Osteoblast (primary cell): ENCODE results near the gene PTCH2. TPM values are rescaled to one million over a fixed set of nuclear protein-coding genes. Genes with fewer than 3 reads are reported as not detected.

Experiments used
- DNase-seq: peaks from one replicate; pipeline ENCODE4 v3.0.0; 2011; ENCODE audit warnings: low spot score, mixed read lengths; ENCODE audit not compliant: insufficient read length; ENCODE audit errors: missing footprints
- H2AFZ ChIP-seq: 2 replicates; pipeline ENCODE4 v1.6.0; 2011; ENCODE audit warnings: mild to moderate bottlenecking, low read length
- H3K27ac ChIP-seq: 2 replicates; pipeline ENCODE4 v1.5.1; 2011; ENCODE audit warnings: mild to moderate bottlenecking, low read depth, low read length, moderate library complexity
- H3K27me3 ChIP-seq: 2 replicates; pipeline ENCODE4 v1.6.0; 2012; ENCODE audit warnings: mild to moderate bottlenecking, control low read depth, inconsistent platforms, low read length, moderate library complexity; ENCODE audit not compliant: insufficient read depth
- H3K36me3 ChIP-seq: 2 replicates; pipeline ENCODE4 v1.5.1; 2011; ENCODE audit warnings: mild to moderate bottlenecking, low read length, control low read depth, moderate library complexity; ENCODE audit not compliant: insufficient read depth
- H3K4me1 ChIP-seq: 2 replicates; pipeline ENCODE4 v1.5.1; 2011; ENCODE audit warnings: mild to moderate bottlenecking, low read length, control low read depth, moderate library complexity; ENCODE audit not compliant: insufficient read depth
- H3K4me2 ChIP-seq: 2 replicates; pipeline ENCODE4 v1.6.0; 2011; ENCODE audit warnings: mild to moderate bottlenecking, low read length; ENCODE audit not compliant: insufficient read depth
- H3K4me3 ChIP-seq: fragments of 200-600 bp; sonication (generic); 3 replicates; pipeline ENCODE4 v1.5.1; 2012; ENCODE audit warnings: mild to moderate bottlenecking, low read length, inconsistent platforms; ENCODE audit not compliant: insufficient read depth
- H3K79me2 ChIP-seq: 2 replicates; pipeline ENCODE4 v1.6.0; 2012; ENCODE audit warnings: mild to moderate bottlenecking, low read length, control low read depth, inconsistent platforms; ENCODE audit not compliant: insufficient read depth
- H3K9me3 ChIP-seq: 2 replicates; pipeline ENCODE4 v1.5.1; 2011; ENCODE audit warnings: low read depth, low read length, control low read depth
- H4K20me1 ChIP-seq: 2 replicates; pipeline ENCODE4 v1.6.0; 2012; ENCODE audit warnings: mild to moderate bottlenecking, low read length, control low read depth; ENCODE audit not compliant: insufficient read depth
- total RNA-seq: library from RNA; depleted of rRNA; stranded (reverse); fragments of >200 nt; gene quantifications from 2 replicates; pipeline ENCODE4 v1.2.3, GENCODE V29; 2012
- TF ChIP-seq, protein P1 (sequence below): IDR thresholded peaks from 2 replicates; pipeline ENCODE4 v1.5.1; 2011; ENCODE audit warnings: mild to moderate bottlenecking, low read depth, low read length, moderate library complexity; ENCODE audit errors: extremely low read depth

The PTCH2 gene
- total RNA-seq, 1 donor, result 0.36 TPM

DNA sequence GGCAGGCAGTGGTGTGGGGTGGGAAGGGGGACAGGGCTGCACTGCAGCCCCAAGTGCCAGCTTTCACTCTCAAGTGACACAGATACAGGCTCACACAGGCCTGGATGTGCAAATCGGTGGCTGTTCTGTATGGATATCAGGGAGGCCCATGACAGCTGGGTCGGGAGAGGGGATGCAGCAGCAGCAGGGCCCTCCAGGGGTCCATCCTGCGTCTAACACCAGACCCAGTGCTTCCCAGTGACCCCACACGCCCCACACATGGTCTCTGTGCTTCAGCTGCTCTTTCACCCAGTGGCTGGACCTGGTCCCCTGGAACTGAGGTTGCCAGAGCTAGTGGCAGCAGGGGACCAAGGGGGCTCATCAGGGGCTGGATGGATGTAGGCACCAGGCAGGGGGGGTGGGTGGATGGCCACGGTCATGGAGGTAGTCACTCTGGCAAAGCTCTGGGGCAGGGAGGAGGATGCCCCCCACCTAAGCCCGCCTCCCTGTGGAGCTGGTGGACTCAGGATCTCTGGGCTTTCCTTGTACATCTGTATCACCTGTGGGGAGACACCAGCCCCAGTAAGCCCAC is 20.8 kb downstream of the PTCH2 start:
- DNase-seq, result no peak
- no peak overlapping the region for H3K4me3 ChIP-seq
- peaks cover 10% of the 10 kb centered on the region for H3K4me1 ChIP-seq
- TF ChIP-seq, protein P1, sequence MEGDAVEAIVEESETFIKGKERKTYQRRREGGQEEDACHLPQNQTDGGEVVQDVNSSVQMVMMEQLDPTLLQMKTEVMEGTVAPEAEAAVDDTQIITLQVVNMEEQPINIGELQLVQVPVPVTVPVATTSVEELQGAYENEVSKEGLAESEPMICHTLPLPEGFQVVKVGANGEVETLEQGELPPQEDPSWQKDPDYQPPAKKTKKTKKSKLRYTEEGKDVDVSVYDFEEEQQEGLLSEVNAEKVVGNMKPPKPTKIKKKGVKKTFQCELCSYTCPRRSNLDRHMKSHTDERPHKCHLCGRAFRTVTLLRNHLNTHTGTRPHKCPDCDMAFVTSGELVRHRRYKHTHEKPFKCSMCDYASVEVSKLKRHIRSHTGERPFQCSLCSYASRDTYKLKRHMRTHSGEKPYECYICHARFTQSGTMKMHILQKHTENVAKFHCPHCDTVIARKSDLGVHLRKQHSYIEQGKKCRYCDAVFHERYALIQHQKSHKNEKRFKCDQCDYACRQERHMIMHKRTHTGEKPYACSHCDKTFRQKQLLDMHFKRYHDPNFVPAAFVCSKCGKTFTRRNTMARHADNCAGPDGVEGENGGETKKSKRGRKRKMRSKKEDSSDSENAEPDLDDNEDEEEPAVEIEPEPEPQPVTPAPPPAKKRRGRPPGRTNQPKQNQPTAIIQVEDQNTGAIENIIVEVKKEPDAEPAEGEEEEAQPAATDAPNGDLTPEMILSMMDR, result no peak
- H3K27ac ChIP-seq, result no peak overlapping the region
- H3K27me3 ChIP-seq, result no peaks in the 10 kb centered on the region
- H3K9me3 ChIP-seq, result no peaks in the 10 kb centered on the region
- no peaks in the 10 kb centered on the region for H3K36me3 ChIP-seq
- no peak overlapping the region for H2AFZ ChIP-seq
- H3K4me2 ChIP-seq, result no peak overlapping the region
- no peaks in the 10 kb centered on the region for H4K20me1 ChIP-seq
- H3K79me2 ChIP-seq, result no peaks in the 10 kb centered on the region

DNA sequence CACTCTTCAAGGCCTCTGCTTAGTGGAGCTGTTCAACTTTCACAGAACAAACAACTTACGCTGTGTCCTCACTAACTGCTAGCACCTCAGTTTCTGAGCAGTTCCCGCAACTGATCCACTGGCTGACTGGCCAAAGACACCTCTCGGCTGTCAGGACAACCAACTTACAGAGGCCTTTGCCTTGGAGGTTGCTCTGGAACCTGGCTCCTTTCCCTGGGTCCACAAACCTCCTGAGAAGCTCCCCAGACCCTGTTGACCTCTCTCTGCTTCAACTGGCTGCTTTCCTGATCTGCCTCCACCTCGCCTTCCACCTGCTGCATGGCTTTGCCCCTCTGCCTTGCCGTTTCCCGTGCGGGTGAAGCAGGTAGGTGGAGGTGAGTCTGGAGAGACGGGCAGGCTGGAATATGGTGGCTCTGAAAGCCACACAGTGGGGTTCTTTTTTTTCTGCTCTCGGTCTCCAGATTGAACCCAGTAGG is 21.8 kb downstream of the PTCH2 start:
- H2AFZ ChIP-seq, result no peak overlapping the region
- no peaks in the 10 kb centered on the region for H3K79me2 ChIP-seq
- no peaks in the 10 kb centered on the region for H3K9me3 ChIP-seq
- peaks cover 10% of the 10 kb centered on the region for H3K4me1 ChIP-seq
- H3K36me3 ChIP-seq, result no peaks in the 10 kb centered on the region
- no peak overlapping the region for H3K4me3 ChIP-seq
- no peak overlapping the region for H3K27ac ChIP-seq
- TF ChIP-seq, protein P1, result no peak
- H3K4me2 ChIP-seq, result no peak overlapping the region
- DNase-seq, result no peak
- H4K20me1 ChIP-seq, result no peaks in the 10 kb centered on the region
- H3K27me3 ChIP-seq, result no peaks in the 10 kb centered on the region

- H2AFZ ChIP-seq, result peak overlapping the region; percentile 88
- TF ChIP-seq, protein P1, result no peak
These were observed 22.5 kb downstream of the PTCH2 start for GRCh38 chr1:44820328-44821239.

More at GRCh38 chr1:44820328-44821239, 22.5 kb downstream of the PTCH2 start:
- H3K27me3 ChIP-seq, result no peaks in the 10 kb centered on the region
- peak overlapping the region; percentile 99 for H3K27ac ChIP-seq
- H3K4me2 ChIP-seq, result peak overlapping the region; percentile 97
- H3K9me3 ChIP-seq, result no peaks in the 10 kb centered on the region
- no peaks in the 10 kb centered on the region for H3K79me2 ChIP-seq
- H3K4me1 ChIP-seq, result peaks cover 11% of the 10 kb centered on the region
- peak; percentile 82 for DNase-seq
- H3K36me3 ChIP-seq, result peaks cover 5% of the 10 kb centered on the region
- H3K4me3 ChIP-seq, result peak overlapping the region; percentile 69
- H4K20me1 ChIP-seq, result no peaks in the 10 kb centered on the region
